HG03280 (cell line): Measurements from ENCODE around the gene WFDC10A.
"Not testable (repeated sequence)": the region's sequence is repeated elsewhere in the genome, so short reads cannot be mapped to it uniquely, and the experiment has no call there.

Experiments
- ATAC-seq: cut with Tn5 transposase; IDR thresholded peaks from one replicate; pipeline ENCODE4 v1.9.1; 2021; ENCODE audit warnings: mild to moderate bottlenecking, moderate library complexity; ENCODE audit not compliant: unreplicated experiment

WFDC10A gene

DNA sequence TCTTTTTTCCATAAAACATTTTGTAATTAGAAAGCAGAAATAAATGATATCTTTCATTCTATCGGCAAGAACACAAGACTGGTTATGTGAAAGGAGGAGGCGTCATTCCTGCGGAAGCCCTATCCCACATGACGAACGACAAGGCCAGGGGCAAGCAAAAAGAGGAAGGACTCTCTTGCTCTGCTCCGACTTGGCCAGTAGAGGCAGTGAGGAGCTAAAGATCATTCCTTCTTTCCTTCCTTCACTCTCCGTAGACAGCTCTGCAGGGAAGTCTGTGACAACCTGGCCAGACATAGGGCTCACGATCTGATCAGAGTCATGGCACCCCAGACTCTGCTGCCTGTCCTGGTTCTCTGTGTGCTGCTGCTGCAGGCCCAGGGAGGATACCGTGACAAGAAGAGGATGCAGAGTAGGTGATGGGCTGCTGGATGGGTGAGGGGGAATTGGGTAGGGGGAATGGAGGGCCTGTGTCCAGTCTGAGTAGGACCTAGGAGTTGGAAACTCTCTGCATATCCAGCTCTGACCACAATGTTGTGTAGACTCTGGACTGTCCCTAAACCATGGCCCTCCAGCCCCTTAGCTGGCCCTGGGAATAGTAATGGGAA is at the start of gene WFDC10A:
TSS of gene WFDC10A (plus strand) at position 244 of the 605 bp plus-strand sequence. CDS start at position 319, 75 bp downstream.
- no peak for ATAC-seq

DNA sequence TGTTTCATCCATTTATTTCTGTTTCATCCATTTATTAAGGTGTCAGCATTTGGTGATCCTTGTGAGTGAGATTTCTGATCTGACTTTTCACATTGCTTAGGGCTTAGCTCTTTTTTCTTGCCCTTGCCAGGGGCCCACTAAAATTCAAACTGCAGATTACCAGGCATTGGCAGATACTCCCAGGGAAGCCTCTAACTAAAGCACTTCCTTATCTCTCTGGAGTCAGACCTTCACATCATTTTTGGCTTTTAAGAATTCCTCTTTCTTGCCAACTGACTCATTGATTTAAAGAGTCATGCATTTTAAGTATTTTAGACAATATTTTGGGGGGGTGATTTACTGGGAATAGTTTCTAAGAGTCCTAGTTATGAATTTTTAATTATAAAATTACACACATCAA is 47.8 kb upstream of the WFDC10A start:
- ATAC-seq = no peak

DNA sequence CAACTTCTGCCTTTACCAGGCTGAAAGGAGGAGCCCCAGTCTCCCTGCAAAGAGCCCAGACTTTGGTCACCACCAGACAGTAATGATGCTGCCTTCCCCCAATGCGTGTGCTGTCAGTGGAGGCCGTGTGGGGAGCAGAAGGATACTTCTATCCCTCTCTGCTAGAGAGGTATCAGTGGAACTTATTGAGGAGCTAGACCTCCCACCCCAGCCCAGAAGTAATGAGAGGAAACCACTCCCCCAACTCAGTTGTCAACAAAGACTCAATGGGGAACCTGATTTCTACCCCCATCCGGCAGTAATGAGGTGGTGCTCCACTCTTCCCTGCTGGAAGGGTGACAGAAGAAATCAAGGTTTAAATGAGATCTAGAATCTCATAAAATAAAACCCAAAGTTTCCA is 46.0 kb upstream of the WFDC10A start:
- no peak for ATAC-seq

DNA sequence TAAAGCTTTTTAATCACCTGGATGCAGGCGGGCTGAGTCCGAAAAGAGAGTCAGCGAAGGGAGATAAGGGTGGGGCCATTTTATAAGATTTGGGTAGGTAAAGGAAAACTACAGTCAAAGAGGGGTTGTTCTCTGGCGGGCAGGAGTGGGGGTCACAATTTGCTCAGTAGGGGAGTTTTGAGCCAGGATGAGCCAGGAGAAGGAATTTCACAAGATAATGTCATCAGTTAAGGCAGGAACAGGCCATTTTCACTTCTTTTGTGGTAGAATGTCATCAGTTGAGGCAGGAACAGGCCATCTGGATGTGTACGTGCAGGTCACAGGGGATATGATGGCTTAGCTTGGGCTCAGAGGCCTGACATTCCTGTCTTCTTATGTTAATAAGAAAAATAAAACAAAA is 45.2 kb upstream of the WFDC10A start:
- not testable (repeated sequence) for ATAC-seq

DNA sequence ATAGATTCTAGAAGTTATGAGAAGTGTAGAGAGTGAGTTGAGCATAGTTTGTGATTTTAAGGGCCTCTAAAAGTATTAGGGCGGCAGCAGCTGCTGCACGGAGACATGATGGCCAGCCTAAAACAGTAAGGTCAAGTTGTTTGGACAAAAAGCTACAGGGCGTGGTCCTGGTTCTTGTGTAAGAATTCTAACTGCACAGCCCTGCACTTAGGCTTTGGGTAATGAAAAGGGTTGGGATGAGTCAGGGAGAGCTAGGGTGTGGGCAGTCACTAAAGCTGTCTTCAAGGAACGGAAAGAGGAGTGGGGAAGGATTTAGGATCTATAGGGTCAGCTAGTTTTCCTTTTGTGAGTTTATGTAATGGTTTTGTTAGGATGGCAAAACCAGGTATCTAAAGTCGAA is 43.6 kb upstream of the WFDC10A start:
- ATAC-seq = not testable (repeated sequence)

DNA sequence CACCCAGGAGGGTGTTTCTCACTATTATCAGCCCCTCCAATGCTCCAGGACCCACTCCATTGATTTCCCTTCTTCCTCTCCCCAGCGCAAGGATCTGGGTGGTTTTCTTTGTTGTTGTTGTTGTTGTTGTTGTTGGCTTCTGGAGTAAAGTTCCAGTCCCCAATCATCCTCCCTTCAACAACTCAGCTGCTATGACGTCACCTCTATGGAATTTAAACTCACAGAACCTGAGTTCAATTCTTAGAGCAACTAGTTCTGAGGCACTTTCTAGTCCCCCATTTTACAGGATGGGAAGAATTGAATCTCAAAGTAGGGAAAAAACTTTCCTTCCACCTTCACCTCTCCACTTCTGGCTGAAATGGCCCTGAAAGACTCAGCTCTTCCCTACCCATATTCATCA is 40.7 kb upstream of the WFDC10A start:
- ATAC-seq = no peak

DNA sequence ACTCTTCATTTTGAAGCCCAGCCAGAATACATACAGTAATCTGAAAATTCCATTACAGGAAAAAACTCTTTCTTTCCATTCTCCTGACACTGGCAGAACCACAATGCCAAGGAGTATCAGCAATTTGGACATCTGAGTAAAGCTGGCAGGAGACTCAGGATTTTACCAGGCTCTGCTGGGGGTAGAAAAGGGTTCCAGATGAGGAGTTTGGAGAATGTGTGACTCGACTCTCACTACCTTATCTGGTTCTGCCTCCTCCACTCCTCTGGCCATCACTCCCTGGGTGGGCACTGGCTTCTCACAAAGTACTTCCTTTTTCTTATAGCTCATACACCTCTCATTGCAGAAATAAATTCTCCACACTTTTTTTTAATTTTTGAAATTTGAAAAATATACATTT is 39.8 kb upstream of the WFDC10A start:
- no peak for ATAC-seq

DNA sequence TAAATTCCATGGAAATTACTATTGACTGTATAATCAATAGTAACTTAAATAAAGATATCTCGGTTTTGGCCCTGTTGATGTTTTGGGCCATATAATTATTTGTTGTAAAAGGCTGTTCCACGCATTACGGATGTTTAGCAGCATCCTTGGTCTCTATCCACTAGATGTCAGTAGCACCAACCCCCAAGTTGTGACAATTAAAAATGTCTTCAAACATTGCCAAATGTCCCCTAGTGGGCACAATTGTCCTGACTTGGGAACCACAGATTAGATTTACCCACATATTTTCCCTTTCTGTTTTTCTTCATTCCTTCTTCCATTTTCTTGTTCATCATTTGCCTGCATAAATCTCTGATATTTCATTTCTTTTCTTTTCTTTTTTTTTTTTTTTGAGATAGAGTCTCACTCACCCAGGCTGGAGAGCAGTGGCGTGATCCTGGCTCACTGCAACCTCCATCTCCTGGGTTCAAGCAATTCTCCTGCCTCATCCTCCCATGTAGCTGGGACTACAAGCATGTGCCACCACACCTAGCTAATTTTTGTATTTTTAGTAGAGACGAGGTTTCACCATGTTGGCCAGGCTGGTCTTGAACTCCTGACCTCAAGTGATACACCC is 36.9 kb upstream of the WFDC10A start:
- ATAC-seq = no peak

DNA sequence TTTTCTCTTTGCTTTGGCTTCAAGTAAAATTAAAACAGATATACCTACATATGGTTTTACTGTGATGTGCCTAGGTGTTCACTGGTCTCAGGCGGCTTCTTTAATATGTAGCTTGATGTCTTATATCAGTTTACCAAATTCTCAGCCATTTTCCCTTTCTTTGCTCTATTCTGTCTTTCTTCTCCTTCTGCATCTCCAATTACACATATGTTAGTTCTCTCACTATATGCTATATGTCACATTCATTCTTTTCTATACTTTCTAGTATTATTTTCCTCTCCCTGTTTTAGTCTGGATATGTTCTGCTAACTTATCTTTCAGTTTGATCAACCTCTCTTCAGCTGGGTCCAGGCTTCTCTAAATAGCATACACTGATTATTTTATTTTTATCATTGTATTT is 36.0 kb upstream of the WFDC10A start:
- no peak for ATAC-seq

DNA sequence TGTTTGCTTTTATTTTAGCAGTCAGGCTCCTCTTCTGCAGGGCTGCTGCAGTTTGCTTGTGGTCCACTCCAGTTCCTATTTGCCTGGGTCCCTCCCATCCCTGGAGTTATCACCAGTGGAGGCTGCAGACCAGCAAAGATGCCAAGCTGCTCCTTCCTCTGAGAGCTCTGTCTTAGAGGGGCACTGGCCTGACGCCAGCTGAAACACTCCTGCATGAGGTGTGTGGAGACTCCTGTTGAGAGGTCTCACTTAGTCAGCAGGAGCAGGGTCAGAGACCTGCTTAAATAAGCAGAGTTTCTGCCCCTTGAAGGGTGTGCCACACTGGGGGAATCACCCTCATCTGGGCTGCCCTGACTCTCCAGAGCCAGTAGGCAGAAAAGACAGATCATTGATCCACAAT is 34.3 kb upstream of the WFDC10A start:
- no peak for ATAC-seq

DNA sequence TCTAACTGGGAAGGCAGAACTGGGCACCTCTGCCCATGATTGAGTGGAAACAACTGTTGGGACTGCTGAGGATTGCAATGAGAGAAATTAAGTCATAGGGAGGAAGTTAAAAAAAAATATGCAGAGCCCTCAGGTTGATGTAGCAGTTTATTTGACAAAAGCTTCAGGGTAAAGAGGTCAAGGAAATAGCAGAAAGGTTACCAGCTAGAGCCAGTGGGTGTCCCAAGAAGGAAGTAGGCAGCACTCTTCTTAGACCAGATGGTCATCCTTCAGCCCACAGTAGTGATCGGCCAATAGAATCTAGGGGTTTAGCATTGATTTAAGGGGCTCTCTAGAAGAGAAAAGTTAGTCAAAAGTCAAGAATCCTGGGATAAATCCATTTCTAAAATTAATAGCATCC is 21.7 kb upstream of the WFDC10A start:
- no peak for ATAC-seq

DNA sequence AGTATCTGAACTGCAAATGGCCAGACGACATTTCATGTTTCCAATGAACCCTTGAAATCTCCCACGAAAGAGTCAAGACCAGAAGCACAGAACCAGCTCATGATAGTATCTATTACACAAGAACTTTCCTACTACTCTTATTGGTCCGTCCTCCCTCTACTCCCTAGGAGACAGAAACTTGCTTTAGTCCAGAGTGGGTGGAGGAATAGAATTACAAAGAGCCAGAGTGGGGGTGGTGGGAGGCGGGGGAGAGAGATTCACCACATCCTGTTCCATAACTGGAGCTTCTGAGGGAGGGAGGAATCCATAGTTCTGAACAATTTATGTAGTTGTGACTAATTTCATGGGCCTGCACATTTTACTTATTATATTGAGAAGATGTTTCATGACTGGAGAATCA is 18.5 kb upstream of the WFDC10A start:
- ATAC-seq = no peak

DNA sequence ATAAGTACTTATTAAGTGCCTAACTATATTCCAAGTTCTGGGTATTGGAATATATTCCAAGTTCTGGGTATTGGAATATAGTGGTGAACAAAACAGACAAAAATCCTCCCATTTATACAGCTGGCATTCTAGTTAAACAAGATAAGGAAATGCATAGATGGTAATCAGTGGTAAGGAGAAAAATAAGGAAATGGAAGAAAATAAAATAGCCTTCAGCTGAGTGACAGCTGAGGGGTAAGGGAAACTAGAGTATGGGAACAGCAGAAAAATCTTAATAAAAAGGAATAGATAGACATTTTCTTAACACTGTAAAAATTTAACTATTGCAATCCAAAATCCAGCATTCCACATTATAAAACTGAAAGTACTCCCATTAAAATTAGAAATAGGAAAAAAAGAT is 17.2 kb upstream of the WFDC10A start:
- ATAC-seq = no peak

DNA sequence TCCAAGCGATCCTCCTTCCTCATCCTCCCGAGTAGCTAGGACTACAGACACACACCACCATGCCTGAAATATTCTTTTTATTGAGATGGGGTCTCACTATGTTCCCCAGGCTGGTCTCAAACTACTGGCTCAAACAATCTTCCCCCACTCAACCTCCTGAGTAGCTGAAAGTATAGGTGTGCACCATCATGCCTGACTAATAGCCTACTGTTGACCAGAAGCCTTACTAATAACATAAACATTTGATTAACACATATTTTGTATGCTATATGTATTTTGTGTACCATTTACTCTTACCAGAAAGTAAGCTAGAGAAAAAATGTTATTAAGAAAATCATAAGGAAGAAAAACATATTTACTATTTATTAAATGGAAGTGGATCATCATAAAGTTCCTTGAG is 11.9 kb upstream of the WFDC10A start:
- ATAC-seq = no peak

DNA sequence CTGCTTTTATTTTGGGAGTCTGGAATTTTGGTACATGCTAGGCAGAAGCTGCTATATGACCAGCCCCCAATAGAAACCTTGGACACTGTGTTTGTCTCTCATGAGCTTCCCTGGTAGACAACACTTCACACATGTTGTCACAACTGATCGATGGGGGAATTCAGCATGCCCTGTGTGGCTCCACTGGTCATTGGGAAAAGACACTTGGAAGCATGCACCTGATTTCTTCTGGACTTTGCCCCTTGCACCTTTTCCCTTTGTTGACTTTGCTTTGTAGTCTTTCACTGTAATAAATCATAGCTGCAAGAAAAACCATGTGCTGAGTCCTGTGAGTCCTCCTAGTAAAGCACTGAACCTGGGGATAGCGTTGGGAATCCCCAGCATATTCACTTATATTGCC is 7.9 kb upstream of the WFDC10A start:
- no peak for ATAC-seq

DNA sequence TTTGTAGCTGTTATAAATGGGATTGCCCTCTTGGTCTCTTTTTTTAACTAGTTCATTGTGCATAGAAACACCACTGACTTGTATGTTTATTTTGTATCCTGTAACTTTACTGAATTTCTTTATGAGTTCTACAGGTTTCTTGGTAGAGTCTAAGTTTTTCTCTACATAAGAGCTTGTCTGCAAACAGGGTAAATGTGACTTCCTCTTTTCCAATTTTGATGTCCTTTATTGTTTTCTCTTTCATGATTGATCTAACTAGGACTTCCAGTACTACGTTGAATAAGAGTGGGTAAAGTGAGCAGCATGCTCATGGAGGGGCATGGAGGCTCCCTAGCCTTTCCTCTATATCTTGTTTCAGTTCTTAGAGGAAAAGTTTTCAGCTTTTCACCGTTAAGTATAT is 3.0 kb upstream of the WFDC10A start:
- ATAC-seq = no peak

DNA sequence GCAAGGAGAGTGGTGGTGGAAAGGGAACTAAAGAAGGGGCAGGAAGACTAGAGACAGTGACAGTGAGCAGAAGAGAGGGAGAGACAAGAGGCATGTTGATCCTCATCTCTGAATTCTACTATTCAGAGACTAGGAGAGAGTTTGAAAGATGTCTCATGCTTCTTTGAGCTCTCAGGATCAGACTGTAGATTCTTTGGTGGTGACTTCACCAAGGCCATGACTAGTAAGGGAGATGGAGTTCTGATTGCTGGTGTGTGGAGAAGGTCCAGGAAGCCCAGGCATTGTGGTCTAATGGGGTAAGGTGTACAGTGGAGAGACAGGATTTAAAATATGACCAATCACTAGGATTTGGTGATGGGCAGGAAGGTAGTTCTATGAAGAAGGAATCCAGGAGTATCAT is 832 bp downstream of the WFDC10A start:
- no peak for ATAC-seq

DNA sequence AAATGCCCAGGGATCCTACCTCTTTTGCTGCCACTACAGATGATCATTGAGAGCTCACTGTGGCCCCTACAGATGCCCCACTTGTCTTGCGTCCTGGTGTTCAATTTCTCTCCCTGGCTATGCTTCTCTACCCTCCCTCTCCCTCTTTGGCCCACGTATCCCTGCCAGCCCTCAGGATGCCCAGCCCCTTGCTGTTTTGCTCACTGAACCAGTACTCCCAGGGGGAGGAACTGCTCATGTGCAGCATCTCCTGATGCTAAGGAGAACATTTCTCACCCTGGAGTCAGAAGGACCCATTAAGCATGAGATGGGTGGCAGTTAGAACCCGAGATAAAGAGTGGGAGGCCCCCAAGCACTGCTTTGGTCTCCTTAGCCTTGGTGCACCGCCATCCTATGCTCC is 1.6 kb downstream of the WFDC10A start, which contains the start of gene WFDC9:
TSS of gene WFDC9 (minus strand) at position 101 of the 400 bp plus-strand sequence. CDS start 21,103 bp downstream, outside the sequence.
- ATAC-seq = no peak

DNA sequence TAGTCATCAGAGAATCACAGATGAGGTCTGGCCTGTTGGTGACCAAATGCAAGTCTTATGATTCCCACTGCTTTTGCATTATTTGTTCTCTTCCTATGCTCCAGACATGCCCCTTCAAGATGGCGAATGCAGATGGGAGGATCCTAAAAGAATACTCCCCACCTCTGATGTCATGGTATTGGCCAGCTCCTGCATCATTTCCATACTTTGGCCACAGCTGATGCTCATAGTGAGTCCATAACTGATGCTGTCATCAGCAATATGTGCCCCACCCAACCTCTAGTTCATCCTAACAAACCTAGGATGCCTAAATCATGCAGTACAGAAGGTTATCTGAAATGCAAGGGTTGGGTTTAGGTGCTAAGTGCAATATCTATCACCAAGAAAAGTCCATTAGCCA is 7.0 kb downstream of the WFDC10A start:
- ATAC-seq = no peak

DNA sequence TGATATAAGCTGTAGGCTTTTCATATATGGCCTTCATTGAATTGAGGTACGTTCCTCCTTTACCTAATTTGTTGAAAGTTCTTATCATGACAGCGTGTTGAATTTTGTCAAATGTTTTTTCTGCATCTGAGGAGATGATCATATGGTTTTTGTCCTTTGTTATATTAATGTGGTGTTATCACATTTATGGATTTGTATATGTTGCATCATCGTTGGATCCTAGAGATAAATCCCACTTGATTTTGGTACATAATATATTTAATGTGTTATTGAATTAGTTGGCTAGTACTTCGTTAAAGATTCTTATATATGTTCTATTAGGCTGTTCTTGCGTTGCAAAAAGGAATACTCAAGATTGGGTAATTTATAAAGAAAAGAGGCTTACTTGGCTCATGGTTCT is 10.1 kb downstream of the WFDC10A start:
- no peak for ATAC-seq

DNA sequence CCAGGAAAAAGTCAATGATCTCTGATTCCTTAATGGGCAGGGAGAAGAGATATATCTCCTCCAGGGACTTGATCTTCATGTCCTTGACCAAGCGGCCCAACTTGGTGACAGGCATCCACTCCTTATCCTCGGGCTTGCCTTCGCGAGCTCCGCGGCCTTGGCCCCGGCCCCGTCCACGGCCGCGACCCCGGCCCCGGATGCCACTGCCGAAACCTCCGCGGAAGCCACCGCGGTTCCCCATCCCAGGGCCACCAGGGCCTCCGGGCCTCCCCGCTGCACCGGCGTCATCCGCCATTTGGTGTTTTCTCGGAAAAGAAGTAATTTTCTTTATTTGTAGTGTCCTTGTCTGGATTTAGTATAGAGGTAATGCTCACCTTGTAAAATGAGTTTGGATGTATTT is 11.5 kb downstream of the WFDC10A start:
- not testable (repeated sequence) for ATAC-seq

DNA sequence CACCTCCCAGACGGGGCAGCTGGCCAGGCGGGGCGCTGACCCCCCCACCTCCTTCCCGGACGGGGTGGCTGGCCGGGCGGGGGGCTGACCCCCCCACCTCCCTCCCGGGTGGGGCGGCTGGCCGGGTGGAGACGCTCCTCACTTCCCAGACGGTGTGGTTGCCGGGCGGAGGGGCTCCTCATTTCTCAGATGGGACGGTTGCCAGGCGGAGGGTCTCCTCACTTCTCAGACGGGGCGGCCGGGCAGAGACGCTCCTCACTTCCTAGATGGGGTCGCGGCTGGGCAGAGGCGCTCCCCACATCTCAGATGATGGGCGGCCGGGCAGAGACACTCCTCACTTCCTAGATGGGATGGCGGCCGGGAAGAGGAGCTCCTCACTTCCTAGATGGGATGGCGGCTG is 16.3 kb downstream of the WFDC10A start:
- ATAC-seq = not testable (repeated sequence)

DNA sequence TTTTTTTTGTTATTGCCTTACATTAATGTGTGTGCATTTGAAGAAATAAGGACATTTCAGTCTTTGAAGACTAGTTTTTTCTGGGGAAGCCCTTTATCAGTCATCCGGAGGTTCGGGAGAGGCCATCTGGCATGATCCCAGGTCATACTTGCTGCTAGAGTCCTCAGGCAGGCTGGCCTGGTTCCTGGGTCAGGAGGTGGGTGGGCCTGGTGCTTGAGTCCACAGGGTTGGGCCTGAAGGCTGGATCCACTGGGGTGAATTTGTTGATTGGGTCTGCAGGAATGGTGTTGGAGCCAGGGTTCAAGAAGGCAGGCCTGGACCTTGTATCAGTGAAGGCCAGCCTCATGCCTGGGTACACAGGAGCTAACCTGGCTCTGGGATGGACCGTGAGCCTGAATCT is 17.3 kb downstream of the WFDC10A start:
- no peak for ATAC-seq
